Activated naive CD8-positive, alpha-beta T cell treated with anti-CD3 and anti-CD28 coated beads for 36 hours (primary cell): ENCODE measurements around the gene CFAP53. TPM values are rescaled to one million over a fixed set of nuclear protein-coding genes. Genes with fewer than 3 reads are reported as not detected.
"Not testable (repeated sequence)": the region's sequence is repeated elsewhere in the genome, so short reads cannot be mapped to it uniquely, and the experiment has no call there.

Source experiments
- DNase-seq: peaks from one replicate; pipeline ENCODE4 v3.0.0; 2021
- H3K27ac Mint-ChIP-seq: one replicate; pipeline ENCODE4 v1.8.0; 2022; ENCODE audit warnings: mild to moderate bottlenecking, moderate library complexity, mixed read lengths
- H3K27me3 Mint-ChIP-seq: one replicate; pipeline ENCODE4 v1.8.0; 2022; ENCODE audit warnings: mild to moderate bottlenecking, mixed read lengths
- H3K36me3 Mint-ChIP-seq: one replicate; pipeline ENCODE4 v1.8.0; 2021; ENCODE audit warnings: mild to moderate bottlenecking, mixed read lengths
- H3K4me1 Mint-ChIP-seq: one replicate; pipeline ENCODE4 v1.8.0; 2021; ENCODE audit warnings: mixed read lengths
- H3K4me3 Mint-ChIP-seq: one replicate; pipeline ENCODE4 v1.8.0; 2022; ENCODE audit warnings: mild to moderate bottlenecking, moderate library complexity, mixed read lengths
- H3K9me3 Mint-ChIP-seq: one replicate; pipeline ENCODE4 v1.8.0; 2022; ENCODE audit warnings: mixed read lengths
- total RNA-seq, 2 experiments: library from RNA; stranded (reverse); gene quantifications; one replicate each; pipeline ENCODE4 v1.2.3, GENCODE V29; 2021

The CFAP53 gene, protein sequence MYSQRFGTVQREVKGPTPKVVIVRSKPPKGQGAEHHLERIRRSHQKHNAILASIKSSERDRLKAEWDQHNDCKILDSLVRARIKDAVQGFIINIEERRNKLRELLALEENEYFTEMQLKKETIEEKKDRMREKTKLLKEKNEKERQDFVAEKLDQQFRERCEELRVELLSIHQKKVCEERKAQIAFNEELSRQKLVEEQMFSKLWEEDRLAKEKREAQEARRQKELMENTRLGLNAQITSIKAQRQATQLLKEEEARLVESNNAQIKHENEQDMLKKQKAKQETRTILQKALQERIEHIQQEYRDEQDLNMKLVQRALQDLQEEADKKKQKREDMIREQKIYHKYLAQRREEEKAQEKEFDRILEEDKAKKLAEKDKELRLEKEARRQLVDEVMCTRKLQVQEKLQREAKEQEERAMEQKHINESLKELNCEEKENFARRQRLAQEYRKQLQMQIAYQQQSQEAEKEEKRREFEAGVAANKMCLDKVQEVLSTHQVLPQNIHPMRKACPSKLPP
- total RNA-seq, result under 1 TPM; 0.14 to 0.54 TPM

DNA sequence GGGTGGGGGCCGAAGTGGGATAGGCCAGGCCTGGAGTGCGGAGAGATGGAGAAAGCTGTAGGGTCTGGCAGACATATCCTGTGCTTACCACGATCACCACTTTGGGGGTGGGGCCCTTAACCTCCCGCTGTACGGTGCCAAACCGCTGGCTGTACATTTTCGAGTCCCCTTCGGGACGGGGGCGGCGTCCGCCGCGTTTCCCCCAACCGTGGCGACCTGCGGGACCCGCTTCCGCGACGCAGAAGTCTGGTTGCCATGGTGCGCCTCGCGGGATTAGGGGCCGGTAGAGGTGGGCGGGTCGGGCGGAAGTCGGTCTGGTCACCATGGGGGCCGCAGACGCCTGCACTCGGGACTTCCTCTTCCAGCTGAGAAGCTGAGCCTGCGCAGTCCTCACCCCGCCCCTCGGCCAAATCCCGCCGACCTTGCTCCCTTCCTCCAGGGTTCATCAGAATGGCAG, at the start of gene CFAP53:
Gene CFAP53, minus strand, starts transcription at position 248 of the 457 bp plus-strand sequence. Its CDS starts 91 bp downstream, at position 157.
- Mint-ChIP-seq H3K27me3 (no peaks in the 10 kb centered on the region), H3K4me1 (peaks cover 21% of the 10 kb centered on the region), H3K4me3 (peak within 1 kb of the TSS; percentile 86), H3K9me3 (no peaks in the 10 kb centered on the region), H3K27ac (peak within 1 kb of the TSS; percentile 62), H3K36me3 (peaks cover 3% of the 10 kb centered on the region)
- DNase-seq, result peak; percentile 90

DNA sequence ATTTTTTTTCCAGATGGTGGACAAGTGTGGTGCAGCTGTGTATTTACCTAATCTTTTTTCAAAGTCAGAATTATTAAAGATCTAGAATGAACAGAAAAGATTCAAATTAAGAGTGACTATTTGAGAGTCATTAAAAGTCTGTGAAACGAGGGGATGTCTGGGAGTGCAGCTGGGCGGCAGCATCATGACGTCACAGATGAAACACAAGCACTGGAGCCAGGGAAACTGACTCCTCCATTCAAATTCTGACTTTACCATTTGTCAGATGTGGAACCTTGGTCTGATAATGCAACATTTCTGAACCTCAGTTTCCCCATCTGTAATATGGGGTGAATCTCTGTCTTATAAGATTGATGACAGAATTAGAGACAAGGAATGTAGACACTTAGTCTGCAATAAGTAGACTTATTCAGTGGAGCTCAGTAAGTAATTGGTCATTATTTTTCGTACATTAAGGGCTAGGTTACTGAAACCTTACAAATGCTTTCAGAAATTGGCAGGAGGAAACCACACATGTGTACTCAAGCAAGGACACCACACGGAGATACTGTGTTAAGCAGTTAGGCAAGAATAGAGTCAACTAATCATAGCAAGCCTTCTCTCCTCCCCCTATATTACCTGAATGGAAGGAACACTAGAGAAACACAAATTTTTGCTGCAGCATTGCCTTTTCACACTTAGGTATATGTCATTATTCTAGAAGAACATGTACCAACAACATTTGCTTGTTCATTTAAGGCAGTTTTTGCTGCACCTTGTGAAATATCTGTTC, 49.0 kb upstream of the CFAP53 start:
- DNase-seq, result no peak
- H3K4me1 Mint-ChIP-seq, result no peaks in the 10 kb centered on the region
- no peaks in the 10 kb centered on the region for H3K9me3 Mint-ChIP-seq
- H3K4me3 Mint-ChIP-seq, result no peak overlapping the region
- no peaks in the 10 kb centered on the region for H3K36me3 Mint-ChIP-seq
- H3K27me3 Mint-ChIP-seq, result peaks cover 3% of the 10 kb centered on the region
- H3K27ac Mint-ChIP-seq, result no peak overlapping the region

DNA sequence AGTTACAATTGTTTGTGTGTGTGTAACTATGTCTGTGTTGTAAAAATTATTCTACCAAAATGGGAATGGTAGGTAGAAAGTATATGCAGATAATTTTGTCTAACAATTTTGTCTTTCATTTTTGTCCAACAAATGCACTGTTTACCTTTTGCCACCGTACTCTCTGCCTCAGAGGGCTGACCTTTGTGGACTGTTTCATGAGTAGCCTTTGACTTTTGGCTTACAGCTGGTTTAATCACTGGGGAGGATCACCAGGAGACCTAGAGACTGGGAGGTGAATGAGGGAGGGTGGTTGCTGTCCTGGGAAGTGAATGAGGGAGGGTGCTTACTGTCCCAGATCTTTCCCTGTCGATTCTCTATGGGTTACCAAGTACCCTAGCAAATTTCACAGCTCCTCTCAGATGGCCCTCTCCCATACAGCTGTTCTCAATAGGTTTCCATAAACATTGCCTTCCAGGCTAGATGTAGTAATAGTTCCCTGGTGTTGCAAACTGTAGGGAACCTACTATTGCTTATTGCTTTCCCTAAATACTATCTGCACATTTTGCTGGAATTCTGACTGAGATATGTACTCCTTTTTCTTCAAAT, 47.7 kb upstream of the CFAP53 start:
- DNase-seq, result no peak
- no peaks in the 10 kb centered on the region for H3K9me3 Mint-ChIP-seq
- H3K36me3 Mint-ChIP-seq, result no peaks in the 10 kb centered on the region
- H3K27ac Mint-ChIP-seq, result no peak overlapping the region
- no peak overlapping the region for H3K4me3 Mint-ChIP-seq
- no peaks in the 10 kb centered on the region for H3K4me1 Mint-ChIP-seq
- H3K27me3 Mint-ChIP-seq, result no peaks in the 10 kb centered on the region

DNA sequence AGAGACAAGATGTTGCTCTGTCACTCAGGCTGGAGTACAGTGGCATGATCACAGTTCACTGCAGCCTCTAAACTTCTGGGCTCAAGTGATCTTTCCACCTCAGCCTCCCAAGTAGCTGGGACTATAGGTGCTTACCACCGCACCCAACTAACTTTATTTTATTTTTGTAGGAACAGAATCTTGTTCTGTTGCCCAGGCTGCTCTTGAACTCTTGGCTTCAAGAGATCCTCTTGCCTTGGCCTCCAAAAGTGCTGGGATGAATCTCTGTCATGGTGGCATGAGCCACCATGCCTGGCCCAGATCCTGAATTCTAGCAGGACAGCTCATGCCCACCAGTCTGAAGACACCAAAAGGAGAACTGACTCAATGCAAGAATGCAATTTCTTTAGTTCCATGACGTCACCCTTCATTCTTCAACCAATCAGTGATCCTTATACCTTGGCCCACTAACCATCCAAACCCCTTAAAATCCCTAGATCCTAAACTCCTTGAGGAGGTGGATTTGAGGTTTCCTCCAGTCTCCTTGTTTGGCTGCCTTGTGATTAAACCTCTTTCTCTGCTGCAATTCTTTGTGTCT, 46.8 kb upstream of the CFAP53 start:
- no peaks in the 10 kb centered on the region for H3K36me3 Mint-ChIP-seq
- H3K4me1 Mint-ChIP-seq, result no peaks in the 10 kb centered on the region
- H3K27me3 Mint-ChIP-seq, result no peaks in the 10 kb centered on the region
- H3K9me3 Mint-ChIP-seq, result no peaks in the 10 kb centered on the region
- DNase-seq, result no peak
- H3K4me3 Mint-ChIP-seq, result no peak overlapping the region
- no peak overlapping the region for H3K27ac Mint-ChIP-seq

DNA sequence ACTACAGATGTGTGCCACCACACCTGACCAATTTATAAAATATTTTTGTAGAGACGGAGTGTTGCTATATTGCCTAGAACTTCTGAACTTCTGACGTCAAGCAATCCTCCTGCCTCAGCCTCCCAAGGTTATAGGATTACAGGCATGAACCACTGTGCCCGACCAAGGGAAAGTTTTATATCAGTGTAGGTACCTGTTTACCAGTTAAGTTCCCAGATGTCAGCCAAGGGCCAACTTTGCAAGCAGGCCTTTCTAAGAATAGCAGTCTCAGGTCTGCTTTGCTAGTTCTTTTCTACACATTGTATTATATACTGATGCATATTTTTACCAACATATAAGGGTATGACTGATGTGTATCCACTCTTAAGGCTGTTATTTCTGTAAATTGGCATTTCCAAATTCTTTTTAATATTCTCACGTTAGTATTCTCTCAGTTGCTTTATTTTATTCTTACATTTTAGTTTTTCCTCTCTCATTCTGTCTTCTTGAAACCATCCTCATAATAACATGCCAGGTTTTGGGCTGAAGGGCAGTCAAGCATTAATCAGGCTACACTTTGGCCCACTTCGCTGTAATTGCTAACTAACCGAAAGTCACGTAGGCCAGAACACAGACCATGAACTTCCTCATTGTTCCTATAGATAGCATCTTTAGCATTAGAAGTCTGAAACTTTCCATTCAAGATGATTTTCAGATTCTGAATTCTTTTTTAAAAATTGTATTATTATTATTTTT, 46.2 kb upstream of the CFAP53 start:
- DNase-seq, result no peak
- H3K27me3 Mint-ChIP-seq, result no peaks in the 10 kb centered on the region
- no peak overlapping the region for H3K27ac Mint-ChIP-seq
- H3K4me1 Mint-ChIP-seq, result peaks cover 6% of the 10 kb centered on the region
- no peak overlapping the region for H3K4me3 Mint-ChIP-seq
- no peaks in the 10 kb centered on the region for H3K9me3 Mint-ChIP-seq
- no peaks in the 10 kb centered on the region for H3K36me3 Mint-ChIP-seq

DNA sequence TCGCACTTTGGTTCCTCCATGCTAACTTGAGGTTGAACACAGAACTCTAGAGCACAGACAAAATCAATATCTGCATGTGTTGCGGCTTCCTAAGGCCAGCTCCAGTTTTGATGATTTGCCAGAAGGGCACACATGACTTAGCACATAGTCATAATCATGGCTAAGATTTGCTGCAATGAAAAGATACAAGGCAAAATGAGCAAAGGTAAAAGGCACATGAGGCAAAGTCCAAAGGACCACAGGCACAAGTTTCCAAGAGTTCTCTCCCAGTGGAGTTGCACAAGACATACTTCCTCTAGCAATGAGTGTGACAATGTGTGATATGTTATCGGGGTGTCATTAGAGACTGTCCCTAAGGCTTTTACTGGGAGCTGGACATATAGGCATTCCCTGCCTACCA, 45.4 kb upstream of the CFAP53 start:
- Mint-ChIP-seq H3K27me3 (no peaks in the 10 kb centered on the region), H3K4me3 (no peak overlapping the region), H3K4me1 (peaks cover 10% of the 10 kb centered on the region), H3K36me3 (no peaks in the 10 kb centered on the region), H3K9me3 (no peaks in the 10 kb centered on the region), H3K27ac (no peak overlapping the region)
- DNase-seq, result no peak

DNA sequence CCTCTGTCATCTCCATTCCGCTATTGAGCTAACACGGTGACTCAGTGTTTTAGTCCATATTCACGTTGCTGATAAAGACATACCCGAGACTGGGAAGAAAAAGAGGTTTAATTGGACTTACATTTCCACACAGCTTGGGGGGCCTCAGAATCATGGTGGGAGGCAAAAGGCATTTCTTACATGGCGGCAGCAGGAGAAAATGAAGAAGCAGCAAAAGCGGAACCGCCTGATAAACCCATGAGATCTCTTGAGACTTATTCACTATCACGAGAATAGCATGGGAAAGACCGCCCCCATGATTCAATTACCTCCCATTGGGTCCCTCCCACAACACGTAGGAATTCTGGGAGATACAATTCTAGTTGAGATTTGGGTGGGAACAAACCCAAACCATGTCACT, 43.8 kb upstream of the CFAP53 start:
- H3K9me3 Mint-ChIP-seq, result peaks cover 2% of the 10 kb centered on the region
- H3K4me3 Mint-ChIP-seq, result no peak overlapping the region
- H3K27ac Mint-ChIP-seq, result no peak overlapping the region
- no peaks in the 10 kb centered on the region for H3K36me3 Mint-ChIP-seq
- H3K4me1 Mint-ChIP-seq, result peaks cover 10% of the 10 kb centered on the region
- H3K27me3 Mint-ChIP-seq, result peaks cover 3% of the 10 kb centered on the region
- DNase-seq, result no peak

DNA sequence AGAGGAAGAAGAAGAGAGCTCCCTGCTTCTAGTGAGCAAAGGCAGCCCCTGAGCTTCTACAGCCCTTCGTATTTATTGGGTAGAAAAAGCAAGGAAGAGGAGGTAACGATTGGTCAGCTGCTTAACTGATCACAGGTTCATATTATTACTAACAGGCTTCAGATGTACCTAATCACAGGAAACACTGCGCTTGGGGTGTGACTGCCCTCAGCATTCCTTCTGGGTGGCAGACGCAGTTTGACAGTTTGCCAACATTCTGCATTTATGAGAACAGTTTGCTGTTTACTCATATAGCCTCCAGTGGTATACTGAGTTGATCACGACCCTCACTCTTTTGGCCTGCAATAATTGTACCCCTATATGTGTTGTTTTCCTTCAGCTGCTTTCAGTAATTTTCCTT, 42.6 kb upstream of the CFAP53 start:
- H3K4me1 Mint-ChIP-seq, H3K36me3 Mint-ChIP-seq, H3K27ac Mint-ChIP-seq, DNase-seq, H3K4me3 Mint-ChIP-seq, H3K9me3 Mint-ChIP-seq: not testable (repeated sequence)
- peaks cover 12% of the 10 kb centered on the region for H3K27me3 Mint-ChIP-seq

DNA sequence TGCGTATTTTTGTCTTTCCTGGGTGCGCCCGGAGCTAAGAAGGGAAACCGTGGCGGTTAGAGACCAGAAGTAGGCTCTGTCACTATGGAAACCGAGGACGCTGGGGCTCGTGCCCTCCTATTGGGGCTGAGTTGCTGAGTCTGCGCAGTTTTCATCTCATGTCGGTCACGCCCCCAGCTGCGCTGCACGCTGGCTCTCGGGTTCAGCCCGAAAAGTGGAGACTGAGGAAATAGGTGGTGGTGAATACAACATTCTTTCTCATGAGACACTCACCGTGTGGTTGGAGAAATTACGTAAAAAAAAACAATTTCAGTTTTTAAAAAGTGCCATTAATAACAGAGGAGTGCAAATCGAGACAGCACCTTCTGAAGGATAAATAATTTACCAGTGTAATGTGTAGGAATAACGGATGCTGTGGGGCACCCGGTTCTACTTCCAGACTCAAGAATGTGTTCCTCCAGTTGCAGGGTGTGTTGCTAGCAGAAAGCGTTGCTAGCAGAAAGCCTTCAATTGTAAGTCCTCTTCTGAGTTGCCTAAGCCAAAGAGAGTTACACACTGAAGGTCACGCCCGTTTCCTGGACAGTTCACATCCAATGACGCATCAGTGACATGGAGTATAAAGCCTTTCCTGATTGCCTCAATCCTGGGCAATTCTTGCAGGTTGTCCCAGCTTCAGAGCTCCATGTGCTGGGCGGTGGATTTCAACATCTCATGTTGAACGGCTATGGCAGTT, 41.6 kb upstream of the CFAP53 start:
- H3K27me3 Mint-ChIP-seq, result peaks cover 13% of the 10 kb centered on the region
- peak overlapping the region; percentile 83 for H3K4me3 Mint-ChIP-seq
- H3K4me1 Mint-ChIP-seq, result peaks cover 10% of the 10 kb centered on the region
- H3K9me3 Mint-ChIP-seq, result peaks cover 4% of the 10 kb centered on the region
- peak overlapping the region; percentile 75 for H3K27ac Mint-ChIP-seq
- peak; percentile 88 for DNase-seq
- H3K36me3 Mint-ChIP-seq, result no peaks in the 10 kb centered on the region

DNA sequence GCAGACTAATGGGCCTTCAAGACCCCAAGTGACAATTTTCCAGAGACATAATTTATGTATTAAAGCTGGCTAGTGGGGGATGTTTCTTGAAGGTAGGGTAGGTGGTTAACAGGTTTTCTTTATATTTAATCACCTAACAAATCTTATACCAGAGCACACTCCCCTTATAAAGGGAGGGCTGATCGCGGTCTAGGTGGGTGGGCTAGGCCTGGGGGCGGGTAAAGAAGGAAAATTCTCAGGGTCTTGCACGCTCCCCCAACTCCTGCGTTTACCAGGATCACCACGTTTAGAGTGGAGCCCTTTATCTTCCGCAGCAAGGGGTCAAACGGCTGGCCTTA, 41.1 kb upstream of the CFAP53 start:
- H3K27ac Mint-ChIP-seq, result peak overlapping the region; percentile 75
- H3K4me3 Mint-ChIP-seq, result peak overlapping the region; percentile 83
- H3K36me3 Mint-ChIP-seq, result no peaks in the 10 kb centered on the region
- H3K27me3 Mint-ChIP-seq, result peaks cover 13% of the 10 kb centered on the region
- DNase-seq, result no peak
- H3K9me3 Mint-ChIP-seq, result peaks cover 4% of the 10 kb centered on the region
- peaks cover 10% of the 10 kb centered on the region for H3K4me1 Mint-ChIP-seq

DNA sequence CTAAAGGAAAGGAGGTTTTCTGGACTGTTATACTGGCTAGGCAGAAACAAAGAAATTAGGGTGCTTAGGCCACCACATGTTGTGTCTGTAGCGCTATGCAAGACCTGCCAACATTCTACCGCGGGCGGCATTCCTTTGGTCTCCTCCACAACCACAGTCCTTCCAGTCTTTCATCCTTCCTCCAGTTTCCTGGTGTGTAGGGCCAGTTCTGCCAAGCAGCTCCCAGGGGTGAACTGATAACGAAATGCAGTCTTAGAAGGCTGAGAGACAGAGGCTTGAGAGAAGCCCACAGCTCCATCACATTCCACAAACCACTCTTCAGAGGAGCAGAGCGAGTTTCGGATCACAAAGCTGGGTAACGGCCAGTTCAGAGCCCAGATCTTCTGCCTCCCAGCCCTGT, 40.6 kb upstream of the CFAP53 start:
- no peak overlapping the region for H3K27ac Mint-ChIP-seq
- H3K4me1 Mint-ChIP-seq, result peaks cover 10% of the 10 kb centered on the region
- peak overlapping the region; percentile 83 for H3K4me3 Mint-ChIP-seq
- no peak for DNase-seq
- H3K36me3 Mint-ChIP-seq, result no peaks in the 10 kb centered on the region
- H3K27me3 Mint-ChIP-seq, result peaks cover 16% of the 10 kb centered on the region
- H3K9me3 Mint-ChIP-seq, result peaks cover 4% of the 10 kb centered on the region

DNA sequence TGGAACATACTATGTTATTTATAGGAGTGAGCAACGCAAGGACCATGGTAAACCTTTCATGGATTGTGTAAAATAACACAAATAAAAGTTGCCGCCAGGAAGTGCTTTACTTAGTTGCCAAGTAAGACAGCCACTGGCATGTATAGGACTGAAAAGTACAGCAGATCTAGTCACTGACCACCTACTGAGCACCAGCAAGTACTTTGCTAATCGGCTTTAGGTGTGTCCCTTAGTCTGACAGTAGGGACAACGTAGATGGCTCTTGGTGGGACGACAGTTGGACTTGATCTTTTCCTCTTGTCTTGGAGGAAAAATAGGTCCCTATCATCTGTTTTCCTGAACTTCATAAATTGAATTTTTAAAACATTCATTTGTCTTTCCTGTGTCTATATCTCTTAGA, 34.8 kb upstream of the CFAP53 start:
- peaks cover 4% of the 10 kb centered on the region for H3K9me3 Mint-ChIP-seq
- H3K27me3 Mint-ChIP-seq, result peaks cover 43% of the 10 kb centered on the region

DNA sequence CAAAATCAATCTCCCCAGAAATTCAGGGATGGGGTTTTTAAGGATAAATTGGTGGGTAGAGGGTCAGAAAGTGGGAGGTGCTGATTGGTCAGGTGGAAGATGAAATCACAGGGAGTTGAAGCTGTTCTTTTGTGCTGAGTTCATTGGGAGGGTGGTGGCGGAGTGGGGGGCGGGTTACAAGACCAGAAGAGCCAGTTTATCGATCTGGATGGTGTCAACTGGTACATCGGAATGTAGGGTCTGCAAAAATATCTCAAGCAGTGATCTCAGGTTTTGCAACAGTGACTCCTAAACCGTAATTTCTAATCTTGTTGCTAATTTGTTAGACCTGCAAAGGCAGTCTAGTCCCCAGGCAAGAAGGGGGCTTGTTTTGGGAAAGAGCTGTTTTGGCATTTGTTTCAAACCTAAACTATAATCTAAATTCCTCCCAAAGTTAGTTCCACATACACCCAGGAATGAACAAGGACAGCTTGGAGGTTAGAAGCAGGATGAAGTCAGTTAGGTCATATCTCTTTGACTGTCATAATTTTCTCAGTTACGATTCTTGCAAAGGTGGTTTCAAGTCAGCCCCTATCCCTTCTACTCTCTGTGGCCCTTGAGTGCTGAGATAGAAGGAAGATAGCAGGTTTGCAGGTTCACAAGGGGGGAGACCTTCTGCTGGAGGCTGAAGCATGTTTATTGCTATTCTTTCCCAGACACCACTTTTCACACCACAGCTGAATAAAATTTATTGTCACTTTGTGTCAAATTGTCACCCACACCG, 33.5 kb upstream of the CFAP53 start:
- Mint-ChIP-seq H3K4me3 (no peak overlapping the region), H3K36me3 (no peaks in the 10 kb centered on the region), H3K27ac (no peak overlapping the region), H3K4me1 (peaks cover 7% of the 10 kb centered on the region), H3K27me3 (peaks cover 38% of the 10 kb centered on the region), H3K9me3 (no peaks in the 10 kb centered on the region)
- DNase-seq, result no peak

More for the DNA sequence above, 34.8 kb upstream of the CFAP53 start:
- DNase-seq, result no peak
- no peak overlapping the region for H3K27ac Mint-ChIP-seq
- peaks cover 7% of the 10 kb centered on the region for H3K4me1 Mint-ChIP-seq
- no peaks in the 10 kb centered on the region for H3K36me3 Mint-ChIP-seq
- no peak overlapping the region for H3K4me3 Mint-ChIP-seq
